Panc1 (cell line): ENCODE data around the gene PDZD8. TPM values are rescaled to one million over a fixed set of nuclear protein-coding genes. Genes with fewer than 3 reads are reported as not detected.
"Not testable (repeated sequence)": the region's sequence is repeated elsewhere in the genome, so short reads cannot be mapped to it uniquely, and the experiment has no call there.

Experiments used
- ATAC-seq: fragments of 200-7000 bp; cut with Tn5 transposase; 2 replicates; pipeline ENCODE4 v1.9.1; 2020; ENCODE audit warnings: mild to moderate bottlenecking, moderate library complexity
- BruUV-seq: library from RNA; stranded (reverse); fragments of 400-500 nt; replicated peaks from 2 replicates; lab custom pipeline; 2021; lab: Mats Ljungman, UMichigan
- CTCF ChIA-PET: fragments of 300-600 bp; sonication (Branson Sonifier 250); formaldehyde crosslinking; loops from one replicate; lab custom pipeline; 2022; ENCODE audit warnings: antibody characterized with exemption; lab: Charles Lee
- POLR2A ChIA-PET: fragments of 300-600 bp; sonication (Branson Sonifier 250); formaldehyde crosslinking; loops from one replicate; lab custom pipeline; 2022; ENCODE audit warnings: antibody characterized with exemption; lab: Charles Lee
- DNase-seq: peaks from one replicate; pipeline ENCODE4 v3.0.0-alpha.2; 2010; ENCODE audit warnings: low read depth, low spot score
- H3K27ac ChIP-seq: 2 replicates; pipeline ENCODE4 v1.5.1; 2011; ENCODE audit warnings: mild to moderate bottlenecking, low read length, inconsistent platforms
- H3K27me3 ChIP-seq: fragments of 200-500 bp; sonication (Bioruptor generic); 2 replicates; pipeline ENCODE4 v1.6.0; 2014; ENCODE audit warnings: low read length, inconsistent platforms; ENCODE audit not compliant: control insufficient read depth, insufficient read depth
- H3K36me3 ChIP-seq: fragments of 200-500 bp; sonication (Bioruptor generic); 2 replicates; pipeline ENCODE4 v1.5.1; 2014; ENCODE audit warnings: inconsistent platforms, mild to moderate bottlenecking, low read length, moderate library complexity; ENCODE audit not compliant: control insufficient read depth, insufficient read depth
- H3K4me1 ChIP-seq: 2 replicates; pipeline ENCODE4 v1.5.1; 2011; ENCODE audit warnings: inconsistent platforms, mild to moderate bottlenecking, low read length, moderate library complexity; ENCODE audit not compliant: control insufficient read depth, insufficient read depth
- H3K4me3 ChIP-seq, 2 experiments: 2 replicates each; pipeline ENCODE4 v1.5.1; 2011 to 2012; ENCODE audit warnings: low read depth in 2 of 2, low read length in 2 of 2, mild to moderate bottlenecking in 2 of 2, inconsistent platforms in 1 of 2, moderate library complexity in 1 of 2
- H3K9me3 ChIP-seq: fragments of 200-500 bp; sonication (Bioruptor generic); 2 replicates; pipeline ENCODE4 v1.5.1; 2014; ENCODE audit warnings: low read depth, mild to moderate bottlenecking, inconsistent platforms, low read length, moderate library complexity; ENCODE audit not compliant: control insufficient read depth, insufficient read depth
- POLR2AphosphoS5 ChIP-seq: IDR thresholded peaks from 2 replicates; pipeline ENCODE4 v1.6.1; 2012; ENCODE audit warnings: mild to moderate bottlenecking, low read depth, low read length, moderate library complexity
- REST ChIP-seq, 2 experiments: IDR thresholded peaks; 2 replicates each; pipeline ENCODE4 v1.6.1; 2011 to 2012; ENCODE audit warnings: low read depth in 2 of 2, control low read depth in 1 of 2, low read length in 1 of 2, mild to moderate bottlenecking in 1 of 2, moderate library complexity in 1 of 2; ENCODE audit not compliant: insufficient read depth in 1 of 2
- SIN3A ChIP-seq: IDR thresholded peaks from 2 replicates; pipeline ENCODE4 v1.6.1; 2012; ENCODE audit warnings: low read depth, mild to moderate bottlenecking, low read length, moderate library complexity, borderline replicate concordance; ENCODE audit not compliant: insufficient read depth
- TCF7L2 ChIP-seq: IDR thresholded peaks from 2 replicates; pipeline ENCODE4 v1.6.1; 2011; ENCODE audit warnings: mild to moderate bottlenecking, low read depth, low read length, inconsistent platforms
- in situ Hi-C: cut with HindIII; loops from 2 replicates; pipeline ENCODE4 v1.10.0; 2016; ENCODE audit warnings: low sequenced_read_pairs, low pct_unique_long_range_greater_than_20kb
- intact Hi-C: fragments of 100-400 bp; cut with micrococcal nuclease; formaldehyde crosslinking; loops from one replicate; pipeline ENCODE4 v1.10.0; 2022; ENCODE audit not compliant: unreplicated experiment
- total RNA-seq: library from RNA; stranded (reverse); gene quantifications from one replicate; pipeline ENCODE4 v1.2.1, GENCODE V29; 2021; ENCODE audit not compliant: unreplicated experiment
- TF ChIP-seq, protein P1 (sequence below): fragments of 450-650 bp; IDR thresholded peaks from 2 replicates; pipeline ENCODE4 v1.5.1; 2017; ENCODE audit warnings: mild to moderate bottlenecking

PDZD8 gene
- total RNA-seq, 1 experiment from 2014 or later = 44.7 TPM

DNA sequence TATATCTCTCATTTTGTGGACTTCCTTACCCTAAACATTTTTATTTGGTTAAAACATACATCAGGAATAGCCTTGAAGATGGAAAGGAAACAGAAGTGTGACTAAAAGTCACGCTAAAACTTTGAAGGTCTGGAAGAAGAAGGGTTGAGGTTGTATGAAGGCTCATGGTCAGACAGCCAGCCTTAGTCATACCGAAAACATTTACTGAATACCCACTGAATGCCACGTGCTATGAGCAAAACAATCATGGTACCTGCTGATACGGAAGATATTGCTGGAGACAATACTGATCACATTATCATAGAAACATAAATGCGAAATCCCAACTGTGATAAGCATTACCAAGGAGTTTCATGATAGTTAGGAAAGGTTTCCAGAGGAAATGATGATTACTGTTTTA is 64.0 kb downstream of the PDZD8 start:
- Histone ChIP-seq H3K4me1 (no peaks in the 10 kb centered on the region), H3K36me3 (0 out of 2 replicates have a peak, but pooled peaks cover 2% of the 10 kb centered on the region), H3K4me3 (no peak overlapping the region), H3K27ac (no peak overlapping the region), H3K27me3 (no peaks in the 10 kb centered on the region), H3K9me3 (no peaks in the 10 kb centered on the region)
- no TSS peak for BruUV-seq
- ATAC-seq (no peak), DNase-seq (no peak)
- POLR2A ChIA-PET = no interaction called here
- CTCF ChIA-PET = no interaction called here
- in situ Hi-C loops = no loop called here
- intact Hi-C loops = no loop called here
- TF ChIP-seq, protein P1, sequence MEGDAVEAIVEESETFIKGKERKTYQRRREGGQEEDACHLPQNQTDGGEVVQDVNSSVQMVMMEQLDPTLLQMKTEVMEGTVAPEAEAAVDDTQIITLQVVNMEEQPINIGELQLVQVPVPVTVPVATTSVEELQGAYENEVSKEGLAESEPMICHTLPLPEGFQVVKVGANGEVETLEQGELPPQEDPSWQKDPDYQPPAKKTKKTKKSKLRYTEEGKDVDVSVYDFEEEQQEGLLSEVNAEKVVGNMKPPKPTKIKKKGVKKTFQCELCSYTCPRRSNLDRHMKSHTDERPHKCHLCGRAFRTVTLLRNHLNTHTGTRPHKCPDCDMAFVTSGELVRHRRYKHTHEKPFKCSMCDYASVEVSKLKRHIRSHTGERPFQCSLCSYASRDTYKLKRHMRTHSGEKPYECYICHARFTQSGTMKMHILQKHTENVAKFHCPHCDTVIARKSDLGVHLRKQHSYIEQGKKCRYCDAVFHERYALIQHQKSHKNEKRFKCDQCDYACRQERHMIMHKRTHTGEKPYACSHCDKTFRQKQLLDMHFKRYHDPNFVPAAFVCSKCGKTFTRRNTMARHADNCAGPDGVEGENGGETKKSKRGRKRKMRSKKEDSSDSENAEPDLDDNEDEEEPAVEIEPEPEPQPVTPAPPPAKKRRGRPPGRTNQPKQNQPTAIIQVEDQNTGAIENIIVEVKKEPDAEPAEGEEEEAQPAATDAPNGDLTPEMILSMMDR = no peak

DNA sequence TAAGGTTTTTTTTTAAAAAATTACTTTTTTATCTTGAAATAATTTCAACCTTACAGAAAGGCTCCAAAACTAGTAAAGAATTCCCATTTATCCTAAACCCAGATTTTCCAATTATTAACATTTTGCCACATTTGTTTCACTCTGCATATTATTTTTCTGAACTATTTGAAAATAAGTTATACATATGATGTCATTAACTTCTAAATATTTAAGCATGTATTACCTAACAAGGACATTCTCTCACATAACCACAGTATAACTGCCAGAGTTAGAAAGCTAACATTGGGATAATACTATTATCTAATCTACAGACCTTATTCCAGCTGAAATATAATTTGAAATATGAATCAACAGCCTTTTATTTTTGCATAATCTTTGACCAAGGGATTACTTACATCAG is 68.6 kb downstream of the PDZD8 start:
- Histone ChIP-seq H3K4me1 (no peaks in the 10 kb centered on the region), H3K36me3 (no peaks in the 10 kb centered on the region), H3K27me3 (no peaks in the 10 kb centered on the region), H3K9me3 (no peaks in the 10 kb centered on the region), H3K27ac (no peak overlapping the region), H3K4me3 (no peak overlapping the region)
- POLR2A ChIA-PET = no interaction called here
- CTCF ChIA-PET = no interaction called here
- no peak for ATAC-seq
- intact Hi-C loops = no loop called here
- no peak for TF ChIP-seq SIN3A
- in situ Hi-C loops = no loop called here
- BruUV-seq = no TSS peak
- DNase-seq = no peak

DNA sequence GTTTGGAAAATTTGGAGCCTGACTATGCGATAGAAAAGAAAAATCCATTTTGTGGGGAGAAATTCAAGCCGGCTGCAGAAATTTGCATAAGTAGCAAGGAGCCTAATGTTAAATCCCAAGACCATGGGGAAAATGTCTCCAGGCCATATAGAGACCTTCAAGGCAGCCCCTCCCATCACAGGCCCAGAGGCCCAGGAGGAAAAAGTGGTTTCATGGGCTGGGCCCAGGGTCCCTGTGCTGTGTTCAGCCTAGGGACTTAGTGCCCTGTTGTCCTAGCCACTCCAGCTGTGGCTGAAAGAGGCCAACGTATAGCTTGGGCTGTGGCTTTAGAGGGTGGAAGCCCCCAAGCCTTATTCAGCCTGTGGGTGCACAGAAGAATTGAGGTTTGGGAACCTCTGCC is 71.8 kb downstream of the PDZD8 start:
- BruUV-seq, H3K4me3 ChIP-seq, CTCF ChIA-PET, DNase-seq, intact Hi-C loops, H3K9me3 ChIP-seq, in situ Hi-C loops, H3K4me1 ChIP-seq, POLR2A ChIA-PET, H3K36me3 ChIP-seq, H3K27ac ChIP-seq, ATAC-seq, H3K27me3 ChIP-seq: not testable (repeated sequence)

GRCh38 chr10:117300671-117301070 is 74.6 kb downstream of the PDZD8 start:
- DNase-seq (no peak), ATAC-seq (no peak)
- BruUV-seq = no TSS peak
- Histone ChIP-seq H3K4me3 (no peak overlapping the region), H3K27me3 (no peaks in the 10 kb centered on the region), H3K4me1 (no peaks in the 10 kb centered on the region), H3K9me3 (no peaks in the 10 kb centered on the region), H3K36me3 (no peaks in the 10 kb centered on the region), H3K27ac (no peak overlapping the region)
- ChIA-PET CTCF (no interaction called here), POLR2A (no interaction called here)
- in situ Hi-C loops = no loop called here
- intact Hi-C loops = no loop called here
- TF ChIP-seq REST (IDR thresholded peaks at IDR 0.05; ENCODE audit: insufficient read depth in 1 of 2, low read depth in 2 of 2, low read length in 1 of 2) (no peak), POLR2AphosphoS5 (no peak), SIN3A (no peak), TCF7L2 (no peak)
- TF ChIP-seq, protein P1 = no peak
